ENCODE results near the gene ENPP6.

The ENPP6 gene

GRCh38 chr4:184100297-184100885 is 117.3 kb downstream of the ENPP6 start:
- TF ChIP-seq CTCF (IDR thresholded peaks at IDR 0.05; ENCODE audit: extremely low read depth, insufficient read depth, missing control alignments), result peak; percentile 94
- in situ Hi-C loops (cut with MboI; ENCODE audit: low pct_unique_long_range_greater_than_20kb, low sequenced_read_pairs, unreplicated experiment), result no loop called here
- peak; percentile 80 for DNase-seq (ENCODE audit: low spot score)

- TF ChIP-seq CTCF (IDR thresholded peaks at IDR 0.05; ENCODE audit: extremely low read depth, insufficient read depth, missing control alignments), result no peak
- peak; percentile 29 for DNase-seq (ENCODE audit: low spot score)
- in situ Hi-C loops (cut with MboI; ENCODE audit: low pct_unique_long_range_greater_than_20kb, low sequenced_read_pairs, unreplicated experiment), result no loop called here
Measured at GRCh38 chr4:184099535-184099966, 118.1 kb downstream of the ENPP6 start.

- in situ Hi-C loops (cut with MboI; ENCODE audit: low pct_unique_long_range_greater_than_20kb, low sequenced_read_pairs, unreplicated experiment), result no loop called here
- no peak for TF ChIP-seq CTCF (IDR thresholded peaks at IDR 0.05; ENCODE audit: extremely low read depth, insufficient read depth, missing control alignments)
- no peak for DNase-seq (ENCODE audit: low spot score)
Measured at GRCh38 chr4:184099000-184099399, 118.7 kb downstream of the ENPP6 start.

- DNase-seq (ENCODE audit: low spot score), result no peak
- in situ Hi-C loops (cut with MboI; ENCODE audit: low pct_unique_long_range_greater_than_20kb, low sequenced_read_pairs, unreplicated experiment), result no loop called here
- TF ChIP-seq CTCF (IDR thresholded peaks at IDR 0.05; ENCODE audit: extremely low read depth, insufficient read depth, missing control alignments), result no peak
Measured at GRCh38 chr4:184097815-184098214, 119.9 kb downstream of the ENPP6 start.

- TF ChIP-seq CTCF (IDR thresholded peaks at IDR 0.05; ENCODE audit: extremely low read depth, insufficient read depth, missing control alignments), result peak; percentile 45
- in situ Hi-C loops (cut with MboI; ENCODE audit: low pct_unique_long_range_greater_than_20kb, low sequenced_read_pairs, unreplicated experiment), result no loop called here
- peak; percentile 39 for DNase-seq (ENCODE audit: low spot score)
Measured at GRCh38 chr4:184097241-184097605, 120.5 kb downstream of the ENPP6 start.

- TF ChIP-seq CTCF (IDR thresholded peaks at IDR 0.05; ENCODE audit: extremely low read depth, insufficient read depth, missing control alignments), result no peak
- in situ Hi-C loops (cut with MboI; ENCODE audit: low pct_unique_long_range_greater_than_20kb, low sequenced_read_pairs, unreplicated experiment), result no loop called here
- DNase-seq (ENCODE audit: low spot score), result no peak
Measured at GRCh38 chr4:184096561-184097240, 121.0 kb downstream of the ENPP6 start.
